HCT116 (cell line): ENCODE measurements around the gene DENND2A.

Experiments
- EZH2 ChIP-seq: fragments of 200-600 bp; sonication (generic); IDR thresholded peaks from 2 replicates; pipeline ENCODE4 v1.6.1; 2017; ENCODE audit warnings: antibody characterized with exemption, mixed run types
- EZH2phosphoT487 ChIP-seq: fragments of 200-600 bp; IDR thresholded peaks from 2 replicates; pipeline ENCODE4 v1.6.1; 2018; ENCODE audit warnings: antibody characterized with exemption, borderline replicate concordance
- JUND ChIP-seq: IDR thresholded peaks from 2 replicates; pipeline ENCODE4 v1.6.1; 2012
- RAD21 ChIP-seq: IDR thresholded peaks from 2 replicates; pipeline ENCODE4 v1.6.1; 2012; ENCODE audit warnings: low read depth, mild to moderate bottlenecking
- REST ChIP-seq: IDR thresholded peaks from 2 replicates; pipeline ENCODE4 v1.6.1; 2012; ENCODE audit warnings: low read depth
- SRF ChIP-seq: IDR thresholded peaks from 2 replicates; pipeline ENCODE4 v1.6.1; 2012; ENCODE audit warnings: low read depth
- YY1 ChIP-seq: IDR thresholded peaks from 2 replicates; pipeline ENCODE4 v1.6.1; 2011; ENCODE audit warnings: low read length, low read depth, moderate library complexity, mild to moderate bottlenecking; ENCODE audit not compliant: insufficient replicate concordance; ENCODE audit errors: extremely low read depth
- ZNF274 ChIP-seq: fragments of 200-500 bp; sonication (Bioruptor generic); IDR thresholded peaks from 2 replicates; pipeline ENCODE4 v1.6.1; 2014; ENCODE audit warnings: mild to moderate bottlenecking, low read depth, low read length, inconsistent platforms
- TF ChIP-seq, protein P1 (sequence below), 3 experiments: fragments of 200-600 bp in 1 of 3; sonication (generic) in 1 of 3; IDR thresholded peaks in 2 of 3; conservative IDR thresholded peaks in 1 of 3; 2 replicates each; pipeline ENCODE4 v1.5.1; 2012 to 2017; ENCODE audit warnings: low read depth in 2 of 3, low read length in 2 of 3, antibody characterized with exemption in 1 of 3, borderline replicate concordance in 1 of 3, control low read depth in 1 of 3, mild to moderate bottlenecking in 1 of 3, mixed read lengths in 1 of 3, mixed run types in 1 of 3, moderate library complexity in 1 of 3; ENCODE audit not compliant: insufficient read depth in 1 of 3
- TF ChIP-seq, protein P2 (sequence below): IDR thresholded peaks from 2 replicates; pipeline ENCODE4 v1.6.1; 2012
- TF ChIP-seq, protein P3 (sequence below): IDR thresholded peaks from 2 replicates; pipeline ENCODE4 v1.6.1; 2011; ENCODE audit warnings: mild to moderate bottlenecking, low read length, moderate library complexity; ENCODE audit not compliant: insufficient replicate concordance; ENCODE audit errors: extremely low read depth

DNA sequence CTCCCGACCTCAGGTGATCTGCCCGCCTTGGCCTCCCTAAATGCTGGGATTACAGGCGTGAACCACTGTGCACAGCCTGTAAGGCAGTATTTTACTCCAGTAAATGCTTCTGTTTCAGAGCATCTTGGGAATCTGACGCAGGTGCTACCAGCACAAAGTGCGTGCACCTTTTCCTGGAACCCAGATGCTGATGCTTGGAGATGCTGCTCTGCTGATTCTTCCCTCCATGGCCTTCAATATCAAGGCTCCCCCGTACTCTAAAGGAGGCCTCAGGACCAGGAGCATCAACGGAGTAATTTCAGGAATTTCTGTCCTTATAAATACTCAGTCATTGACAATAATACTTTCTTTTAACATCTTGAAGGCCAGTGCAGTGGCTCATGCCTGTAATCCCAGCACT, 23.5 kb downstream of the DENND2A start:
- no peak for TF ChIP-seq JUND
- TF ChIP-seq, protein P1, sequence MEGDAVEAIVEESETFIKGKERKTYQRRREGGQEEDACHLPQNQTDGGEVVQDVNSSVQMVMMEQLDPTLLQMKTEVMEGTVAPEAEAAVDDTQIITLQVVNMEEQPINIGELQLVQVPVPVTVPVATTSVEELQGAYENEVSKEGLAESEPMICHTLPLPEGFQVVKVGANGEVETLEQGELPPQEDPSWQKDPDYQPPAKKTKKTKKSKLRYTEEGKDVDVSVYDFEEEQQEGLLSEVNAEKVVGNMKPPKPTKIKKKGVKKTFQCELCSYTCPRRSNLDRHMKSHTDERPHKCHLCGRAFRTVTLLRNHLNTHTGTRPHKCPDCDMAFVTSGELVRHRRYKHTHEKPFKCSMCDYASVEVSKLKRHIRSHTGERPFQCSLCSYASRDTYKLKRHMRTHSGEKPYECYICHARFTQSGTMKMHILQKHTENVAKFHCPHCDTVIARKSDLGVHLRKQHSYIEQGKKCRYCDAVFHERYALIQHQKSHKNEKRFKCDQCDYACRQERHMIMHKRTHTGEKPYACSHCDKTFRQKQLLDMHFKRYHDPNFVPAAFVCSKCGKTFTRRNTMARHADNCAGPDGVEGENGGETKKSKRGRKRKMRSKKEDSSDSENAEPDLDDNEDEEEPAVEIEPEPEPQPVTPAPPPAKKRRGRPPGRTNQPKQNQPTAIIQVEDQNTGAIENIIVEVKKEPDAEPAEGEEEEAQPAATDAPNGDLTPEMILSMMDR (IDR thresholded peaks at IDR 0.05 in 2 of 3, conservative IDR thresholded peaks at IDR 0.05 in 1 of 3; ENCODE audit: borderline replicate concordance in 1 of 3, insufficient read depth in 1 of 3, low read depth in 2 of 3, low read length in 2 of 3), result no peak
- TF ChIP-seq EZH2, result no peak
- TF ChIP-seq ZNF274, result no peak
- TF ChIP-seq, protein P2, sequence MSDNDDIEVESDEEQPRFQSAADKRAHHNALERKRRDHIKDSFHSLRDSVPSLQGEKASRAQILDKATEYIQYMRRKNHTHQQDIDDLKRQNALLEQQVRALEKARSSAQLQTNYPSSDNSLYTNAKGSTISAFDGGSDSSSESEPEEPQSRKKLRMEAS, result no peak
- TF ChIP-seq YY1, result no peak
- TF ChIP-seq REST, result no peak
- TF ChIP-seq RAD21, result no peak
- no peak for TF ChIP-seq SRF
- TF ChIP-seq EZH2phosphoT487, result no peak
- TF ChIP-seq, protein P3, sequence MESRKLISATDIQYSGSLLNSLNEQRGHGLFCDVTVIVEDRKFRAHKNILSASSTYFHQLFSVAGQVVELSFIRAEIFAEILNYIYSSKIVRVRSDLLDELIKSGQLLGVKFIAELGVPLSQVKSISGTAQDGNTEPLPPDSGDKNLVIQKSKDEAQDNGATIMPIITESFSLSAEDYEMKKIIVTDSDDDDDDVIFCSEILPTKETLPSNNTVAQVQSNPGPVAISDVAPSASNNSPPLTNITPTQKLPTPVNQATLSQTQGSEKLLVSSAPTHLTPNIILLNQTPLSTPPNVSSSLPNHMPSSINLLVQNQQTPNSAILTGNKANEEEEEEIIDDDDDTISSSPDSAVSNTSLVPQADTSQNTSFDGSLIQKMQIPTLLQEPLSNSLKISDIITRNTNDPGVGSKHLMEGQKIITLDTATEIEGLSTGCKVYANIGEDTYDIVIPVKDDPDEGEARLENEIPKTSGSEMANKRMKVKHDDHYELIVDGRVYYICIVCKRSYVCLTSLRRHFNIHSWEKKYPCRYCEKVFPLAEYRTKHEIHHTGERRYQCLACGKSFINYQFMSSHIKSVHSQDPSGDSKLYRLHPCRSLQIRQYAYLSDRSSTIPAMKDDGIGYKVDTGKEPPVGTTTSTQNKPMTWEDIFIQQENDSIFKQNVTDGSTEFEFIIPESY, result no peak
